SK-N-SH treated with all-trans-retinoic acid at 6 μM for 48 hours (cell line): Measurements from ENCODE around the gene AZIN2.

Source experiments
- ARNTL ChIP-seq: fragments of 450-650 bp; formaldehyde crosslinking; IDR thresholded peaks from 2 replicates; pipeline ENCODE4 v1.5.0; 2020; ENCODE audit warnings: low read depth, mild to moderate bottlenecking, moderate library complexity, borderline replicate concordance
- BACH2 ChIP-seq: fragments of 250-450 bp; sonication (Bioruptor Pico); IDR thresholded peaks from 2 replicates; pipeline ENCODE4 v1.9.0; 2021; ENCODE audit warnings: mild to moderate bottlenecking, borderline replicate concordance
- CSDC2 ChIP-seq: fragments of 250-450 bp; sonication (Bioruptor Pico); IDR thresholded peaks from 2 replicates; pipeline ENCODE4 v1.5.0; 2020; ENCODE audit warnings: mild to moderate bottlenecking, moderate library complexity
- GLIS3 ChIP-seq: fragments of 250-450 bp; sonication (Bioruptor Pico); IDR thresholded peaks from 2 replicates; pipeline ENCODE4 v1.5.0; 2020; ENCODE audit warnings: mild to moderate bottlenecking, moderate library complexity
- ISL1 ChIP-seq: fragments of 250-450 bp; sonication (Bioruptor Pico); IDR thresholded peaks from 2 replicates; pipeline ENCODE4 v2.1.2; 2022; ENCODE audit warnings: mild to moderate bottlenecking, moderate library complexity
- OSR1 ChIP-seq: fragments of 250-450 bp; sonication (Bioruptor Pico); IDR thresholded peaks from 2 replicates; pipeline ENCODE4 v1.8.0; 2022; ENCODE audit warnings: moderate library complexity, mild to moderate bottlenecking, inconsistent platforms
- PATZ1 ChIP-seq: fragments of 250-450 bp; sonication (Bioruptor Pico); IDR thresholded peaks from 2 replicates; pipeline ENCODE4 v1.8.0; 2020; ENCODE audit warnings: mild to moderate bottlenecking, moderate library complexity, borderline replicate concordance
- POU6F1 ChIP-seq: fragments of 250-450 bp; sonication (Bioruptor Pico); IDR thresholded peaks from 2 replicates; pipeline ENCODE4 v1.8.0; 2021; ENCODE audit warnings: low read depth, mild to moderate bottlenecking, moderate library complexity, borderline replicate concordance
- RARB ChIP-seq: fragments of 250-450 bp; sonication (Bioruptor Pico); IDR thresholded peaks from 2 replicates; pipeline ENCODE4 v1.8.0; 2021; ENCODE audit warnings: mild to moderate bottlenecking, moderate library complexity
- SNAI2 ChIP-seq: fragments of 250-450 bp; sonication (Bioruptor Pico); IDR thresholded peaks from 2 replicates; pipeline ENCODE4 v1.5.0; 2020; ENCODE audit warnings: mild to moderate bottlenecking, moderate library complexity
- TOX ChIP-seq: fragments of 250-450 bp; sonication (Bioruptor Pico); IDR thresholded peaks from 2 replicates; pipeline ENCODE4 v1.8.0; 2021; ENCODE audit warnings: mild to moderate bottlenecking, moderate library complexity, borderline replicate concordance
- ZFP30 ChIP-seq: fragments of 450-650 bp; formaldehyde crosslinking; IDR thresholded peaks from 2 replicates; pipeline ENCODE4 v1.5.0; 2022; ENCODE audit warnings: mild to moderate bottlenecking, moderate library complexity
- ZNF70 ChIP-seq: fragments of 450-650 bp; formaldehyde crosslinking; IDR thresholded peaks from 2 replicates; pipeline ENCODE4 v1.5.0; 2020; ENCODE audit warnings: mild to moderate bottlenecking, moderate library complexity

- no peak for TF ChIP-seq OSR1 (CRISPR knock-in tag)
- TF ChIP-seq TOX (CRISPR knock-in tag) = no peak
- TF ChIP-seq RARB = no peak
- no peak for TF ChIP-seq CSDC2 (CRISPR knock-in tag)
- TF ChIP-seq ZNF70 (CRISPR knock-in tag) = no peak
- TF ChIP-seq SNAI2 (CRISPR knock-in tag) = no peak
- no peak for TF ChIP-seq POU6F1 (CRISPR knock-in tag)
- no peak for TF ChIP-seq GLIS3 (CRISPR knock-in tag)
- TF ChIP-seq BACH2 (CRISPR knock-in tag) = no peak
- no peak for TF ChIP-seq ZFP30 (CRISPR knock-in tag)
- no peak for TF ChIP-seq ISL1 (CRISPR knock-in tag)
- TF ChIP-seq PATZ1 (CRISPR knock-in tag) = no peak
- no peak for TF ChIP-seq ARNTL (CRISPR knock-in tag)
Measured at GRCh38 chr1:33152685-33153432, 71.9 kb downstream of the AZIN2 start.
